ENCODE data around the gene KLHL42. TPM values are rescaled to one million over a fixed set of nuclear protein-coding genes. Genes with fewer than 3 reads are reported as not detected.
"Not testable (repeated sequence)": the region's sequence is repeated elsewhere in the genome, so short reads cannot be mapped to it uniquely, and the experiment has no call there.

KLHL42 gene
- total RNA-seq, 2 experiments from 2014 or later, result 24.2 to 25.2 TPM

DNA sequence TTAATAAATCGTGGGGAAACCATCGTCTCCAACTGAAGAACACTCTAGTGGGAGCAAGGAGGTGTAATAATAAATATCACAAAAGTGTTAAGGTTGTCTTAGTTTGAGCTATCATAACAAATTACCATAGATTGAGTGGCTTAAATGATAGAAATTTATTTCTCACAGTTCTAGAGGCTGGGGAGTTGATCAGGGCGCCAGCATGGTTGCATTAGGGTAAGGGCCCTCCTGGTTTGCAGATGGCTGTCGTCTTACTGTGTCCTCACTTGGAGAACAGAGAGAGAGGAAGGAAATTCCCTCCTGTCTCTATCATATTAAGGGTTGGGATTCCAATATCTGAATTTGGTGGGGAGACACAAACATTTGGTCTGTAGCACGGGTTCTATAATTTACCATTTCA is 36.4 kb upstream of the KLHL42 start:
- no peaks in the 10 kb centered on the region for H3K79me2 ChIP-seq (ENCODE audit: insufficient read depth, low read depth, low read length)
- TF ChIP-seq EZH2phosphoT487 (IDR thresholded peaks at IDR 0.05; ENCODE audit: borderline replicate concordance, low read depth, low read length), result no peak
- TF ChIP-seq, protein P1, sequence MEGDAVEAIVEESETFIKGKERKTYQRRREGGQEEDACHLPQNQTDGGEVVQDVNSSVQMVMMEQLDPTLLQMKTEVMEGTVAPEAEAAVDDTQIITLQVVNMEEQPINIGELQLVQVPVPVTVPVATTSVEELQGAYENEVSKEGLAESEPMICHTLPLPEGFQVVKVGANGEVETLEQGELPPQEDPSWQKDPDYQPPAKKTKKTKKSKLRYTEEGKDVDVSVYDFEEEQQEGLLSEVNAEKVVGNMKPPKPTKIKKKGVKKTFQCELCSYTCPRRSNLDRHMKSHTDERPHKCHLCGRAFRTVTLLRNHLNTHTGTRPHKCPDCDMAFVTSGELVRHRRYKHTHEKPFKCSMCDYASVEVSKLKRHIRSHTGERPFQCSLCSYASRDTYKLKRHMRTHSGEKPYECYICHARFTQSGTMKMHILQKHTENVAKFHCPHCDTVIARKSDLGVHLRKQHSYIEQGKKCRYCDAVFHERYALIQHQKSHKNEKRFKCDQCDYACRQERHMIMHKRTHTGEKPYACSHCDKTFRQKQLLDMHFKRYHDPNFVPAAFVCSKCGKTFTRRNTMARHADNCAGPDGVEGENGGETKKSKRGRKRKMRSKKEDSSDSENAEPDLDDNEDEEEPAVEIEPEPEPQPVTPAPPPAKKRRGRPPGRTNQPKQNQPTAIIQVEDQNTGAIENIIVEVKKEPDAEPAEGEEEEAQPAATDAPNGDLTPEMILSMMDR (conservative IDR thresholded peaks at IDR 0.05; ENCODE audit: low read length), result no peak
- H3K4me3 ChIP-seq (ENCODE audit: low read depth, low read length, poor library complexity, severe bottlenecking), result no peak overlapping the region
- no peak overlapping the region for H3K4me2 ChIP-seq (ENCODE audit: low read length)
- no peaks in the 10 kb centered on the region for H3K9me2 ChIP-seq (ENCODE audit: insufficient read depth, low read length)
- CTCF ChIA-PET (ENCODE audit: unreplicated experiment), result no interaction called here
- no peaks in the 10 kb centered on the region for H3K4me1 ChIP-seq (ENCODE audit: insufficient read depth, low read length, poor library complexity, severe bottlenecking)
- BruUV-seq (replicated peaks), result no TSS peak
- intact Hi-C loops (cut with micrococcal nuclease; ENCODE audit: unreplicated experiment), result no loop called here
- no peaks in the 10 kb centered on the region for H3K9me3 ChIP-seq (ENCODE audit: low read length)
- peaks cover 75% of the 10 kb centered on the region for H3K36me3 ChIP-seq (ENCODE audit: insufficient read depth, low read length)
- POLR2A ChIA-PET, result interaction anchor here (0.5 kb wide), 1 partner anchor 11 kb away, joined by 3 read pairs; no protein-coding TSS in a partner anchor
- DNase-seq (ENCODE audit: low spot score), result no peak
- no peaks in the 10 kb centered on the region for H4K20me1 ChIP-seq (ENCODE audit: insufficient read depth, low read length)
- no peak overlapping the region for H2AFZ ChIP-seq (ENCODE audit: low read length)
- H3K27ac ChIP-seq (ENCODE audit: low read depth, low read length, poor library complexity, severe bottlenecking), result no peak overlapping the region

DNA sequence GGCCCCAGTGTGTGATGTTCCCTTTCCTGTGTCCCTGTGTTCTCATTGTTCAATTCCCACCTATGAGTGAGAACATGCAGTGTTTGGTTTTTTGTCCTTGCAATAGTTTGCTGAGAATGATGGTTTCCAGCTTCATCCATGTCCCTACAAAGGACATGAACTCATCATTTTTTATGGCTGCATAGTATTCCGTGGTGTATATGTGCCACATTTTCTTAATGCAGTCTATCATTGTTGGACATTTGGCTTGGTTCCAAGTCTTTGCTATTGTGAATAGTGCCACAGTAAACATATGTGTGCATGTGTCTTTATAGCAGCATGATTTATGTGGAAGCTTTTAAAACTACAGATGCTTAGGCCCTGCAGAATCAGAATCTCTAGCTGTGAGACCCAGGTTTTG is 34.3 kb upstream of the KLHL42 start:
- peaks cover 71% of the 10 kb centered on the region for H3K36me3 ChIP-seq (ENCODE audit: insufficient read depth, low read length)
- H3K9me3 ChIP-seq (ENCODE audit: low read length); intact Hi-C loops (cut with micrococcal nuclease; ENCODE audit: unreplicated experiment); H2AFZ ChIP-seq (ENCODE audit: low read length); CTCF ChIA-PET (ENCODE audit: unreplicated experiment); DNase-seq (ENCODE audit: low spot score); H3K27ac ChIP-seq (ENCODE audit: low read depth, low read length, poor library complexity, severe bottlenecking); BruUV-seq (replicated peaks); H4K20me1 ChIP-seq (ENCODE audit: insufficient read depth, low read length); H3K79me2 ChIP-seq (ENCODE audit: insufficient read depth, low read depth, low read length); H3K9me2 ChIP-seq (ENCODE audit: insufficient read depth, low read length); H3K4me1 ChIP-seq (ENCODE audit: insufficient read depth, low read length, poor library complexity, severe bottlenecking); POLR2A ChIA-PET; H3K4me3 ChIP-seq (ENCODE audit: low read depth, low read length, poor library complexity, severe bottlenecking); H3K4me2 ChIP-seq (ENCODE audit: low read length): not testable (repeated sequence)

DNA sequence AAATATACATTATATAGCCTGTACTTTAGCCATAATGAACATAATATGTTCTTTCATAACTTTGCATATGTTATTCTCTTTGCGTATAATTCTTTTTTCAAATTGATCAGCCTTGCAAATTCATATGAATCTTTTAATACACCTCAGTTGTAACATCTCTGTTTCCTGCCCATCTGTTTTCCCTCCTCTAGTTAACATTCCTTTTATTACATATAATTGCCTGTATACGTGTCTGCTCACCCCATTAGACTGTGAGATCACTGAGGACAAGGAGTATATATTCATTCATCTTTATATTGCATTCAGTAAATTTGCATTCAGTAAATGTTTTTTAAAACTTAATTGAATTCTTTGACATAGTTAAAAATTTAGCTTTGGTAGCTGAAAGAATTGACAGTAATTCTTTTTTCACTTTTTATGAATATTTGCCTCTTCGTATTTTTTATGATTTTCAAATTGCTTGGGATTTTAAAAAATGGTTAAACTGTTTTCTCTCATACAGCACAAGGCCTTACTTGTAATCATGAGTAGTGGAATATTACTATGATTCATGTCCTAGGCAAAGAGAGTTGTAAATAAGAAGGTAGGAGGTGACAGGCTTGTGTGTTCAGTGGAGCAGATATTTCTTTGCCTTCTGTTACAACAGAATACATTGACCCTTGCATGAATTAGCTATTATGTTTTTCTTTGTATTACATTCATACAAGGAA is 32.8 kb upstream of the KLHL42 start:
- Histone ChIP-seq H3K9me2 (ENCODE audit: insufficient read depth, low read length) (no peaks in the 10 kb centered on the region), H3K36me3 (ENCODE audit: insufficient read depth, low read length) (peaks cover 76% of the 10 kb centered on the region), H2AFZ (ENCODE audit: low read length) (no peak overlapping the region), H3K79me2 (ENCODE audit: insufficient read depth, low read depth, low read length) (no peaks in the 10 kb centered on the region), H3K27ac (ENCODE audit: low read depth, low read length, poor library complexity, severe bottlenecking) (no peak overlapping the region), H3K4me3 (ENCODE audit: low read depth, low read length, poor library complexity, severe bottlenecking) (no peak overlapping the region), H4K20me1 (ENCODE audit: insufficient read depth, low read length) (no peaks in the 10 kb centered on the region), H3K4me2 (ENCODE audit: low read length) (no peak overlapping the region), H3K9me3 (ENCODE audit: low read length) (no peaks in the 10 kb centered on the region), H3K4me1 (ENCODE audit: insufficient read depth, low read length, poor library complexity, severe bottlenecking) (no peaks in the 10 kb centered on the region)
- BruUV-seq (replicated peaks), result no TSS peak
- no peak for TF ChIP-seq EZH2phosphoT487 (IDR thresholded peaks at IDR 0.05; ENCODE audit: borderline replicate concordance, low read depth, low read length)
- TF ChIP-seq, protein P1 (conservative IDR thresholded peaks at IDR 0.05; ENCODE audit: low read length), result no peak
- ChIA-PET POLR2A (interaction anchor here (0.6 to 1.0 kb wide), 3 partner anchors 11 to 40 kb away, joined by 3 read pairs; no protein-coding TSS in a partner anchor), CTCF (ENCODE audit: unreplicated experiment) (no interaction called here)
- intact Hi-C loops (cut with micrococcal nuclease; ENCODE audit: unreplicated experiment), result no loop called here
- DNase-seq (ENCODE audit: low spot score), result no peak
